K562 (cell line): Measurements from ENCODE around the gene RNF186. TPM values are rescaled to one million over a fixed set of nuclear protein-coding genes. Genes with fewer than 3 reads are reported as not detected.
"Not testable (repeated sequence)": the region's sequence is repeated elsewhere in the genome, so short reads cannot be mapped to it uniquely, and the experiment has no call there.

Experiments used
- ATAC-seq: fragments of 200-7000 bp; cut with Tn5 transposase; 3 replicates; pipeline ENCODE4 v1.9.1; 2020; ENCODE audit warnings: moderate library complexity
- BruUV-seq: library from RNA; stranded (reverse); fragments of 400-500 nt; replicated peaks from 2 replicates; lab custom pipeline; 2021; lab: Mats Ljungman, UMichigan
- CTCF ChIA-PET: fragments of 300-600 bp; formaldehyde crosslinking; extraction: SDS; loops from one replicate; lab custom pipeline; 2021; ENCODE audit warnings: low intra/inter-chr PET ratio; lab: Yijun Ruan, JAX
- POLR2A ChIA-PET: fragments of 300-600, 350-650 bp; sonication (Branson Sonifier 250); formaldehyde crosslinking; extraction: SDS; loops from one replicate; lab custom pipeline; 2021; ENCODE audit warnings: antibody characterized with exemption, inconsistent platforms; lab: Yijun Ruan, JAX
- DNase-seq, 4 experiments: peaks; one replicate each; pipeline versions ENCODE4 v3.0.0 to v3.0.0-alpha.2; 2011 to 2018; ENCODE audit warnings: low spot score in 3 of 4, mixed read lengths in 3 of 4; ENCODE audit errors: extremely low read depth in 1 of 4
- FAIRE-seq: peaks from 2 replicates; lab custom pipeline; 2011; peaks lifted over from hg19 to GRCh38; lab: Jason Lieb, UNC
- H2AFZ ChIP-seq: 2 replicates; pipeline ENCODE4 v1.6.0; 2011; ENCODE audit warnings: low read depth, low read length, control low read depth, inconsistent platforms
- H3K27ac ChIP-seq: fragments of 200-600 bp; 3 replicates; pipeline ENCODE4 v1.8.0; 2011; ENCODE audit warnings: low read depth, mild to moderate bottlenecking, control low read depth, inconsistent platforms, low read length, moderate library complexity, mixed read lengths; ENCODE audit errors: extremely low read depth
- H3K27me3 ChIP-seq, 2 experiments: fragments of 300-600 bp in 1 of 2; 2 replicates in 1 of 2; 3 replicates in 1 of 2; pipeline versions ENCODE4 v1.6.0 to v1.8.0; 2011; ENCODE audit warnings: inconsistent platforms in 2 of 2, low read length in 2 of 2, mild to moderate bottlenecking in 1 of 2, mixed read lengths in 1 of 2, moderate library complexity in 1 of 2; ENCODE audit not compliant: control insufficient read depth in 2 of 2, insufficient read depth in 2 of 2
- H3K36me3 ChIP-seq: fragments of 300-600 bp; 3 replicates; pipeline ENCODE4 v1.8.0; 2011; ENCODE audit warnings: mild to moderate bottlenecking, low read length, inconsistent platforms; ENCODE audit not compliant: control insufficient read depth, insufficient read depth
- H3K4me1 ChIP-seq, 2 experiments: fragments of 200-600 bp in 1 of 2; replicated peaks in 1 of 2; 2 replicates in 1 of 2; 3 replicates in 1 of 2; pipeline versions ENCODE4 v1.5.1 to v1.8.0; 2011; ENCODE audit warnings: inconsistent platforms in 2 of 2, low read length in 2 of 2, mild to moderate bottlenecking in 1 of 2, mixed read lengths in 1 of 2, moderate library complexity in 1 of 2; ENCODE audit not compliant: control insufficient read depth in 2 of 2, insufficient read depth in 2 of 2
- H3K4me2 ChIP-seq: 2 replicates; pipeline ENCODE4 v1.6.1; 2011; ENCODE audit warnings: low read length, control low read depth, inconsistent platforms, mixed read lengths; ENCODE audit not compliant: insufficient read depth
- H3K4me3 ChIP-seq: fragments of 200-600 bp; sonication (generic), shearing (Covaris generic); 2 replicates; pipeline ENCODE4 v1.5.1; 2016; ENCODE audit warnings: control low read depth, inconsistent platforms
- H3K79me2 ChIP-seq: fragments of 200-600 bp; 3 replicates; pipeline ENCODE4 v1.8.0; 2011; ENCODE audit warnings: low read length, inconsistent platforms; ENCODE audit not compliant: control insufficient read depth, insufficient read depth
- H3K9ac ChIP-seq, 2 experiments: 2 replicates each; pipeline versions ENCODE4 v1.6.0 to v1.6.1; 2011; ENCODE audit warnings: low read depth in 2 of 2, low read length in 2 of 2, control low read depth in 1 of 2, inconsistent platforms in 1 of 2, mild to moderate bottlenecking in 1 of 2, mixed read lengths in 1 of 2; ENCODE audit not compliant: insufficient read depth in 1 of 2
- H3K9me1 ChIP-seq: one replicate; pipeline ENCODE4 v1.6.0; 2011; ENCODE audit warnings: inconsistent platforms, mild to moderate bottlenecking, low read length, moderate library complexity; ENCODE audit not compliant: control insufficient read depth, insufficient read depth
- H3K9me3 ChIP-seq: replicated peaks from 2 replicates; pipeline ENCODE4 v1.5.1; 2011; ENCODE audit warnings: low read depth, low read length, inconsistent platforms; ENCODE audit not compliant: control insufficient read depth, insufficient read depth
- H4K20me1 ChIP-seq: replicated peaks from 2 replicates; pipeline ENCODE4 v1.6.1; 2011; ENCODE audit warnings: low read length, inconsistent platforms, mixed read lengths; ENCODE audit not compliant: control insufficient read depth, insufficient read depth
- CXXC5 ChIP-seq: fragments of 250-450 bp; sonication (Bioruptor Pico); IDR thresholded peaks from 2 replicates; pipeline ENCODE4 v1.8.0; 2022; ENCODE audit warnings: inconsistent platforms, mild to moderate bottlenecking, moderate library complexity
- FOXJ3 ChIP-seq: sonication (generic); formaldehyde crosslinking; IDR thresholded peaks from 2 replicates; pipeline ENCODE4 v1.4.0; 2020; ENCODE audit warnings: mild to moderate bottlenecking, missing genetic modification reagents
- SIRT6 ChIP-seq: IDR thresholded peaks from one replicate; pipeline ENCODE4 v1.6.1; 2012; ENCODE audit warnings: low read depth, mild to moderate bottlenecking, control low read depth, inconsistent platforms, low read length, moderate library complexity
- WGBS: fragments of 100-300 bp; shearing (Covaris generic); methylation state at CpG from one replicate; pipeline ENCODE4 v1.1.6; 2016; ENCODE audit warnings: low coverage, mixed read lengths; ENCODE audit not compliant: insufficient coverage; ENCODE audit errors: missing lambda C conversion rate; 5-methylcytosine and 5-hydroxymethylcytosine counted together
- in situ Hi-C: fragments of 300-500 bp; cut with MboI; formaldehyde crosslinking; loops from 4 replicates; pipeline ENCODE4 v1.15.0; 2018; ENCODE audit warnings: inconsistent platforms, mixed read lengths
- intact Hi-C: fragments of 100-400 bp; cut with micrococcal nuclease; formaldehyde crosslinking; loops from 2 replicates; pipeline ENCODE4 v1.14.2; 2022
- polyA plus RNA-seq, 8 experiments: library from polyadenylated mRNA; depleted of rRNA in 4 of 8; stranded (reverse) in 5 of 8; unstranded in 3 of 8; fragments of >200 nt; fragmentation: Nextera tagmentation in 2 of 8; fragmentation: Illumina TruSeq in 1 of 8; extraction: Ambion mirVana in 2 of 8; extraction: Trizol in 1 of 8; gene quantifications; 2 replicates each; pipeline versions ENCODE4 v1.2.1 to v1.2.3, GENCODE V29; 2011 to 2014; ENCODE audit warnings: inconsistent platforms in 1 of 8, missing spikeins in 1 of 8
- total RNA-seq, 7 experiments: library from RNA; depleted of rRNA in 6 of 7; stranded (reverse); fragments of >200 nt in 6 of 7; fragmentation: Illumina TruSeq in 2 of 7; extraction: Trizol in 2 of 7; gene quantifications; 2 replicates each; pipeline versions ENCODE4 v1.2.1 to v1.2.3, GENCODE V29; 2011 to 2021; ENCODE audit warnings: low replicate concordance in 1 of 7

Gene RNF186
- total and polyA plus RNA-seq, 9 of the 15 experiments (the other 6 are each of a cell fraction or from before 2014, with no cell fraction given) = not detected

GRCh38 chr1:19817160-19817559, 2.1 kb upstream of the RNF186 start:
- intact Hi-C loops = no loop called here
- in situ Hi-C loops = no loop called here
- no peak overlapping the region for H3K4me3 ChIP-seq
- TF ChIP-seq FOXJ3 (no peak), CXXC5 (no peak), SIRT6 (no peak)
- no peaks in the 10 kb centered on the region; the same call in none of the 2 replicates for H4K20me1 ChIP-seq
- H2AFZ ChIP-seq = no peak overlapping the region
- H3K79me2 ChIP-seq = no peaks in the 10 kb centered on the region
- no peak overlapping the region for H3K9ac ChIP-seq
- H3K4me1 ChIP-seq = peaks cover 0 to 2% of the 10 kb centered on the region in 2 experiments; a peak in 2 of 5 replicates
- no peak overlapping the region for H3K4me2 ChIP-seq
- ChIA-PET CTCF (interaction anchor here (0.6 kb wide), 1 partner anchor 25 kb away, joined by 6 read pairs; no protein-coding TSS in a partner anchor), POLR2A (no interaction called here)
- no peaks in the 10 kb centered on the region for H3K9me3 ChIP-seq
- no peak overlapping the region for H3K27ac ChIP-seq
- no TSS peak for BruUV-seq
- WGBS = 4% methylated on average over 5 of the region's 5 CpGs
- ATAC-seq (no peak), DNase-seq (no peak), FAIRE-seq (no peak)
- H3K9me1 ChIP-seq = no peaks in the 10 kb centered on the region
- peaks cover 49 to 61% of the 10 kb centered on the region in 2 experiments for H3K27me3 ChIP-seq
- H3K36me3 ChIP-seq = no peaks in the 10 kb centered on the region

- ChIA-PET CTCF (interaction anchor here (0.6 kb wide), 1 partner anchor 24 kb away, joined by 6 read pairs; no protein-coding TSS in a partner anchor), POLR2A (interaction anchor here (0.7 kb wide), 1 partner anchor 130 kb away, joined by 3 read pairs; no protein-coding TSS in a partner anchor)
- H3K4me1 ChIP-seq, H3K79me2 ChIP-seq, ATAC-seq, intact Hi-C loops, BruUV-seq, H3K9me3 ChIP-seq, H3K36me3 ChIP-seq, DNase-seq, FAIRE-seq, H3K27ac ChIP-seq, in situ Hi-C loops, H3K4me3 ChIP-seq, H3K9ac ChIP-seq, H2AFZ ChIP-seq, H3K4me2 ChIP-seq, H4K20me1 ChIP-seq, H3K9me1 ChIP-seq: not testable (repeated sequence)
- H3K27me3 ChIP-seq = peaks cover 46 to 58% of the 10 kb centered on the region in 2 experiments
- 10% methylated on average over 1 of the region's 1 CpG for WGBS
These were observed 1.6 kb upstream of the RNF186 start for GRCh38 chr1:19816737-19817086.
